Measurements from ENCODE around the gene HHATL. TPM values are rescaled to one million over a fixed set of nuclear protein-coding genes. Genes with fewer than 3 reads are reported as not detected.

Gene HHATL
- total RNA-seq, 4 donors from 2014 or later, result 0.23 to 1.2 TPM; not detected in 2

DNA sequence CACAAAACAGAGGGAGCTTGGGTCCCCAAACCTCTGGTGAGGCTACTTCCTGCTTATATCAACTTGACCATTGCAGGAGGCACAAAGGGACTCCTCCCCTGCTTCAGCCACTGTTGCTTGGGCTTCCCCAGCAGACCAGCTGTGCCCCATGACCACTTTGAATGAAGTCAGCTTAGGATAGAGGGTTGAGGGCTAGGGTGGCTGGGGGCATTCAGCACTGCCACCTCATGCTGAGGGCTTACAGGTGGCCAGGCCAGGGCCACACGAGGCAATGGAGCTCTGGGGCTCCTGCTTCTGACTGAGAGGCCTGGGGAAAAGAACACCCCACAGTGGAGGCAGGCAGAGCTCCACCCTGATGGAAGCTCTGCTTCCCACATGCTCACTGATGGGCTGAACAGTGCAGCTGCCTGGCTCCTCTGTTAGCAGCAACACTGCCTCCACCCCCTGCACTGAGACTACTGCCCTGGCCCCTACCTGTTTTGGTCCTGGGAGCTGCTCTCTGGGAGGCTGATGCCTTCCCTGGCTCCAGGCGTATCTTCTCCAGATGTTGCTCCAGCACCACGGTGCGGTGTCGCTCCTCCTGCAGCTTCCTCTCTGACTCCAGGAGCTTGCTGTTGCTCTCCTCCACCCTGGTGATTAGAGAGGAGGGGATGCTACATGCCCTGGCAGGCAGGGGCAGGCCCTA is 10.2 kb upstream of the HHATL start:
- no peaks in the 10 kb centered on the region for H3K36me3 ChIP-seq
- H3K4me1 ChIP-seq, result no peaks in the 10 kb centered on the region
- H3K4me3 ChIP-seq, result no peak overlapping the region
- H3K27me3 ChIP-seq, result no peaks in the 10 kb centered on the region
- no peak for ATAC-seq
- 92 to 100% methylated on average over 1 to 3 of the region's 5 CpGs for WGBS, 2 donors (ENCODE audit: low coverage in 1 of 2)
- H3K9me3 ChIP-seq, result no peaks in the 10 kb centered on the region
- H3K27ac ChIP-seq, result no peak overlapping the region
- TF ChIP-seq POLR2A (IDR thresholded peaks at IDR 0.05) (no peak), POLR2AphosphoS5 (IDR thresholded peaks at IDR 0.05) (no peak), EP300 (IDR thresholded peaks at IDR 0.05) (no peak)
- TF ChIP-seq, protein P1, sequence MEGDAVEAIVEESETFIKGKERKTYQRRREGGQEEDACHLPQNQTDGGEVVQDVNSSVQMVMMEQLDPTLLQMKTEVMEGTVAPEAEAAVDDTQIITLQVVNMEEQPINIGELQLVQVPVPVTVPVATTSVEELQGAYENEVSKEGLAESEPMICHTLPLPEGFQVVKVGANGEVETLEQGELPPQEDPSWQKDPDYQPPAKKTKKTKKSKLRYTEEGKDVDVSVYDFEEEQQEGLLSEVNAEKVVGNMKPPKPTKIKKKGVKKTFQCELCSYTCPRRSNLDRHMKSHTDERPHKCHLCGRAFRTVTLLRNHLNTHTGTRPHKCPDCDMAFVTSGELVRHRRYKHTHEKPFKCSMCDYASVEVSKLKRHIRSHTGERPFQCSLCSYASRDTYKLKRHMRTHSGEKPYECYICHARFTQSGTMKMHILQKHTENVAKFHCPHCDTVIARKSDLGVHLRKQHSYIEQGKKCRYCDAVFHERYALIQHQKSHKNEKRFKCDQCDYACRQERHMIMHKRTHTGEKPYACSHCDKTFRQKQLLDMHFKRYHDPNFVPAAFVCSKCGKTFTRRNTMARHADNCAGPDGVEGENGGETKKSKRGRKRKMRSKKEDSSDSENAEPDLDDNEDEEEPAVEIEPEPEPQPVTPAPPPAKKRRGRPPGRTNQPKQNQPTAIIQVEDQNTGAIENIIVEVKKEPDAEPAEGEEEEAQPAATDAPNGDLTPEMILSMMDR (IDR thresholded peaks at IDR 0.05), result no peak

- no peaks in the 10 kb centered on the region for H3K4me1 ChIP-seq
- no peaks in the 10 kb centered on the region for H3K27me3 ChIP-seq
- H3K9me3 ChIP-seq, result no peaks in the 10 kb centered on the region
- WGBS, 2 donors (ENCODE audit: low coverage in 1 of 2), result 80 to 100% methylated on average over 1 to 3 of the region's 4 CpGs
- no peaks in the 10 kb centered on the region for H3K36me3 ChIP-seq
- ATAC-seq, result no peak
- TF ChIP-seq POLR2AphosphoS5 (IDR thresholded peaks at IDR 0.05) (no peak), EP300 (IDR thresholded peaks at IDR 0.05) (no peak)
- no peak overlapping the region for H3K4me3 ChIP-seq
- no peak overlapping the region for H3K27ac ChIP-seq
Measured at GRCh38 chr3:42712344-42712648, 9.7 kb upstream of the HHATL start.

GRCh38 chr3:42711491-42712343 is 9.1 kb upstream of the HHATL start:
- Histone ChIP-seq H3K4me1 (no peaks in the 10 kb centered on the region), H3K4me3 (no peak overlapping the region), H3K9me3 (no peaks in the 10 kb centered on the region), H3K27ac (no peak overlapping the region), H3K36me3 (no peaks in the 10 kb centered on the region), H3K27me3 (no peaks in the 10 kb centered on the region)
- ATAC-seq, result no peak
- 20 to 57% methylated on average over 1 to 4 of the region's 6 CpGs for WGBS, 2 donors (ENCODE audit: low coverage in 1 of 2)
- no peak for TF ChIP-seq POLR2A (IDR thresholded peaks at IDR 0.05)

- WGBS, 2 donors (ENCODE audit: low coverage in 1 of 2), result 79% methylated on average over 3 of the region's 7 CpGs; no CpG with 5 or more reads in 1 of the 2 donors
- ATAC-seq, result no peak
- no peak for TF ChIP-seq POLR2AphosphoS5 (IDR thresholded peaks at IDR 0.05)
- TF ChIP-seq POLR2A (IDR thresholded peaks at IDR 0.05), result no peak
Measured at GRCh38 chr3:42710323-42711021, 7.9 kb upstream of the HHATL start.

DNA sequence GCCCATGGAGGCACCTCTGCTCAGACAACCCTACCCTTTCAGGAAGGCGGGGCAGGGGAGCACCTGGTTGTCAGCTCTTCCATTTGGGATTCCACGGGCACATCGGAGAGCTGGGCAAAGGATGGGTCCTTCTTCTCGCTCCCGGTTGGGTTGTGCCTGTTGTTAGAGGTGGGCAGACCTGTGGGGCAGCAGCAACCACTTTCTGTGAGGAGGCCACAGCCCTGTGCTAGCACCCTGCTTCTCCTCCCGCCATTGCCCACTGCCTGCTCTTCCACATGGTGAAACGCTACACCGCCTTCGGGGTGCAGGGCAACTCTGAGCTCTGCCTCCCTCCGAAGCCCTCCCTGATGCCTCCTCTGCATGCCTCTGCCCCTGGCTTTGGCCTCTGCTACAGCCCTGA is 7.0 kb upstream of the HHATL start:
- no peak overlapping the region for H3K27ac ChIP-seq
- TF ChIP-seq EP300 (IDR thresholded peaks at IDR 0.05), result no peak
- TF ChIP-seq, protein P1 (IDR thresholded peaks at IDR 0.05), result no peak
- no peak for TF ChIP-seq POLR2AphosphoS5 (IDR thresholded peaks at IDR 0.05)
- TF ChIP-seq POLR2A (IDR thresholded peaks at IDR 0.05), result no peak
- WGBS, 2 donors (ENCODE audit: low coverage in 1 of 2), result 70% methylated on average over 4 of the region's 10 CpGs; no CpG with 5 or more reads in 1 of the 2 donors
- H3K4me3 ChIP-seq, result no peak overlapping the region
- no peaks in the 10 kb centered on the region for H3K27me3 ChIP-seq
- no peaks in the 10 kb centered on the region for H3K9me3 ChIP-seq
- H3K4me1 ChIP-seq, result no peaks in the 10 kb centered on the region
- ATAC-seq, result no peak
- no peaks in the 10 kb centered on the region for H3K36me3 ChIP-seq

More at GRCh38 chr3:42710323-42711021, 7.9 kb upstream of the HHATL start:
- no peaks in the 10 kb centered on the region for H3K9me3 ChIP-seq
- H3K4me3 ChIP-seq, result no peak overlapping the region
- no peak overlapping the region for H3K27ac ChIP-seq
- H3K4me1 ChIP-seq, result no peaks in the 10 kb centered on the region
- H3K36me3 ChIP-seq, result no peaks in the 10 kb centered on the region
- no peaks in the 10 kb centered on the region for H3K27me3 ChIP-seq

DNA sequence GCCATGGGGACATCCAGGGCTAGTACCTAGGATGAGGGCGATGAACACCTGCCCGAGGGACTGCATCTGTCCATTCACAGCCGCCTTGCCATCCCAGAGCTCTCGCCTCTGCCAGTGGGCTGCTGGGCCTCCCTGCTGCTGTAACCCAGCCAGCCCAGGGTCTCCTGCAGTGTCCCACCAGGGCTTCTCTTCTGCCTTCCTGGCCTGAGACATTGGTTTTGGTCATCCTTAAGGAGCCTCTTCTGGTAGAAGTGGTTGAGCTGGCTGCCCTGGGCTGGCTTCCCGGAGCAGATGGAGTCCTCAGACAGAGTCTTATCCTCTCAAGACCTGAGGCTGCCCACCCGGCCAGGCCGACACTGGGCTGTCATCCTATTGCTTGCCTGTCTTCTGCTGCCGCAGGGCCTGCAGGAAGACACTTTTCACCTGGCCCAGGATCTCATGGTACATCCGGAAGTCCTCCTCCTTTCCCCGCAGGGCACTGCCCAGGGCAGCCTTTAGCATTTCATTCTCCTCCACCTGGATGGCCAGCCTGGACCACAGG is 6.1 kb upstream of the HHATL start:
- no peak for TF ChIP-seq POLR2AphosphoS5 (IDR thresholded peaks at IDR 0.05)
- TF ChIP-seq, protein P1 (IDR thresholded peaks at IDR 0.05), result no peak
- TF ChIP-seq POLR2A (IDR thresholded peaks at IDR 0.05), result no peak
- no peak for TF ChIP-seq EP300 (IDR thresholded peaks at IDR 0.05)
- H3K27me3 ChIP-seq, result no peaks in the 10 kb centered on the region
- no peak for ATAC-seq
- H3K4me3 ChIP-seq, result no peak overlapping the region
- 100% methylated on average over 2 of the region's 10 CpGs; no CpG with 5 or more reads in 1 of the 2 donors for WGBS, 2 donors (ENCODE audit: low coverage in 1 of 2)
- H3K27ac ChIP-seq, result no peak overlapping the region
- no peaks in the 10 kb centered on the region for H3K4me1 ChIP-seq
- H3K36me3 ChIP-seq, result no peaks in the 10 kb centered on the region
- H3K9me3 ChIP-seq, result no peaks in the 10 kb centered on the region
